ENCODE results near the gene C1QB.

C1QB gene

GRCh38 chr1:22709891-22710700 lies 57.1 kb downstream of the C1QB start:
- TF ChIP-seq CTCF (IDR thresholded peaks at IDR 0.05; ENCODE audit: low read depth, low read length, missing control alignments) = no peak
- no peak overlapping the region for H3K4me3 ChIP-seq (ENCODE audit: low read depth, low read length)
- no peak for DNase-seq (ENCODE audit: low read depth)

- TF ChIP-seq CTCF (IDR thresholded peaks at IDR 0.05; ENCODE audit: low read depth, low read length, missing control alignments) = no peak
- no peak within 1 kb of the TSS; the same call in 1 of the 2 replicates for H3K4me3 ChIP-seq (ENCODE audit: low read depth, low read length)
- DNase-seq (ENCODE audit: low read depth) = no peak
Observed at GRCh38 chr1:22710701-22711049, 57.6 kb downstream of the C1QB start, which contains the start of gene EPHB2. Gene EPHB2, plus strand, starts transcription at chr1:22710839. Its CDS starts 144 bp downstream, at chr1:22710983.

DNA sequence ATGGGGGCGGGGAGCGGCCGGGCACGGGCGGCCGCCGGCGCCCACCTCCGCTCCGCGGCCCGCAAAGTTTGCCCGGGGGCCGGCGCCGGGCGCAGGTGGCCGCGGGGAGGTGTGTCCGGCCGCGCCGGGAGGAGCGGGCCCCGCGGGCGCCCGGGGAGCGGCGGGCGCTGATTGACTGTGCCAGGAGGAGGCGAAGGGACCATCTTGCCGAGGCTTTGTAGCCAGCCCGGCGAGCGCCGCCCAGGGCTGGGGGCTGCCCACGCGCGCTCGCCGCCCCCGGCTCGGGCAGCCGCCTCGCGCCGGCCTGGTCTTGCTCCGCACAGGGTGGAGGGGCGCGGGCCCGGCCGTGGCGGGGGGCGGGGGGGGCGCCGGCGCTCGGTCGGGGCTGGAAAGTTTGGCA lies 58.0 kb downstream of the C1QB start:
- H3K4me3 ChIP-seq (ENCODE audit: low read depth, low read length) = no peak overlapping the region
- no peak for DNase-seq (ENCODE audit: low read depth)
- no peak for TF ChIP-seq CTCF (IDR thresholded peaks at IDR 0.05; ENCODE audit: low read depth, low read length, missing control alignments)
